Fibroblast of mammary gland (primary cell): ENCODE measurements around the gene ATG2A.

ENCODE experiments used
- DNase-seq: peaks from one replicate; pipeline ENCODE4 v3.0.0-alpha.2; 2010; ENCODE audit warnings: low read depth
- H3K4me3 ChIP-seq: 2 replicates; pipeline ENCODE4 v1.5.1; 2011; ENCODE audit warnings: low read depth, mild to moderate bottlenecking, low read length, moderate library complexity; ENCODE audit not compliant: control insufficient read depth
- TF ChIP-seq, protein P1 (sequence below): conservative IDR thresholded peaks from 2 replicates; pipeline ENCODE4 v1.5.1; 2011; ENCODE audit warnings: low read depth, low read length, inconsistent platforms; ENCODE audit not compliant: control insufficient read depth, insufficient read depth

ATG2A gene

DNA sequence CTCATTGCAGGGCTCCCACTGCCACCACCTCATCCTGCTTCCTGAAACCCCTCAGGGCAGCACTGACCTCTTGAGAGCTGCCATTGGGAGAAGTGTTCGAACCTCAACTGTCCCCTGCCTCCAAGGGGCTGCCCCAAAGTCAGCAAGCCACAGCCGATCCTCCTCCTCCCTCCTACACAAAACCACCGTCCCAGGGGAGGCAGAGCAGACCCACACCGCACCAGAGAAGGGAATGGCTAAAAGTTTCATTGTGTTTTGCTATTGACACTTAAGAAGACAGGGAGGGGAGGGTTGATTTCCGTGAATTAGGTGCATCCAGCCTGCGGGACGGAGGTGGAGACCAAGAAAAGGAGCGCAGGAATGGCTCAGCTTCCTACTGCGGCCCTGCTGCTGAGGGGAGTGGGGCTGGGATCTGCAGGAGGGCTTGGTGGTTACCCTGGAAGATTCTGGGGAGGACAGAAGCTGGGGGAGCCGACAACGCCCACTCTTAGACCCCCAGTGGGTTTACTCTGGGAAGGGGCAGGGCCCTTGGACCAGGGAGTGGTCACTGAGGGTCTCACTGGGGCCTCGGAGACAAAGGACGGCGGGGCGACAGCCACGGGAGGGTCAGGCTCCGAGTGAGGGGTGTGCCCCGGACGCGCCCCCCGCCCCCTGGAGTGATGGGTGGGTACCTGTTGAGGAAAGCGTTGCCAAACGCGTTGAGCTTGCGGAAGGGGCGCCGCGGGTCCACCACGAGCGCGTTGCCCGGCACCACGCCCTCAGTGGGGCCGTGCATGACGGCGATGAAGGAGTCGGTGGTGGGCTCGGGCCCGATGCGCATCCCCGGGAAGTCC is 39.4 kb downstream of the ATG2A start:
- DNase-seq = no peak
- TF ChIP-seq, protein P1, sequence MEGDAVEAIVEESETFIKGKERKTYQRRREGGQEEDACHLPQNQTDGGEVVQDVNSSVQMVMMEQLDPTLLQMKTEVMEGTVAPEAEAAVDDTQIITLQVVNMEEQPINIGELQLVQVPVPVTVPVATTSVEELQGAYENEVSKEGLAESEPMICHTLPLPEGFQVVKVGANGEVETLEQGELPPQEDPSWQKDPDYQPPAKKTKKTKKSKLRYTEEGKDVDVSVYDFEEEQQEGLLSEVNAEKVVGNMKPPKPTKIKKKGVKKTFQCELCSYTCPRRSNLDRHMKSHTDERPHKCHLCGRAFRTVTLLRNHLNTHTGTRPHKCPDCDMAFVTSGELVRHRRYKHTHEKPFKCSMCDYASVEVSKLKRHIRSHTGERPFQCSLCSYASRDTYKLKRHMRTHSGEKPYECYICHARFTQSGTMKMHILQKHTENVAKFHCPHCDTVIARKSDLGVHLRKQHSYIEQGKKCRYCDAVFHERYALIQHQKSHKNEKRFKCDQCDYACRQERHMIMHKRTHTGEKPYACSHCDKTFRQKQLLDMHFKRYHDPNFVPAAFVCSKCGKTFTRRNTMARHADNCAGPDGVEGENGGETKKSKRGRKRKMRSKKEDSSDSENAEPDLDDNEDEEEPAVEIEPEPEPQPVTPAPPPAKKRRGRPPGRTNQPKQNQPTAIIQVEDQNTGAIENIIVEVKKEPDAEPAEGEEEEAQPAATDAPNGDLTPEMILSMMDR = no peak
- peak overlapping the region; percentile 95 for H3K4me3 ChIP-seq

GRCh38 chr11:64876835-64877341 is 40.1 kb downstream of the ATG2A start:
- peak overlapping the region; percentile 95 for H3K4me3 ChIP-seq
- TF ChIP-seq, protein P1 = no peak
- DNase-seq = no peak

DNA sequence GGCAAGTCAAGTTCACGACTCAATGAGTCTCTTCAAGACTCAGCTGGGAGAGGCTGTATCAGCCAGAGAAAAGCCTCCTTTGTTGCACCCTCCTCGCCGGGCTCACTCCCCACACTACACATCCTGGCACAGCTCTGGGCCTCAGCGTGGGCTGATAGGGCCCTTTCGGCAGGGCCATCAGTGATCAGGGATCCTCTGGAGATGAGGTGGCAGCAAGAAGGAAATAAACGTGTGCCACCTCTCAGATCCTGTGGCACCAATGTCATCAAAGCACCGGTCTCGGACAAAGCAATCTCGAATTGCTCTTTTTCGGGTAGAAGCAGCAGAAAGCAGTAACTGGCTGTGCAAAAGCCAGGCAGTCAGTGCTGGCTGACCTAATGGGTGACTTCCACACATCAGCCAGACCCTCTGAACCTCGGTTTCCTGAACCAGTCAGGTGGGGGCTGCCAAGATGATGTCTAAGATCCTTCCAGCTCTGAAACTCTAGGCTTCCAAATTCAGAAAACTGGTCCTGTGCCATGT is 40.7 kb downstream of the ATG2A start:
- TF ChIP-seq, protein P1 = no peak
- DNase-seq = no peak
- peak overlapping the region; percentile 95 for H3K4me3 ChIP-seq

DNA sequence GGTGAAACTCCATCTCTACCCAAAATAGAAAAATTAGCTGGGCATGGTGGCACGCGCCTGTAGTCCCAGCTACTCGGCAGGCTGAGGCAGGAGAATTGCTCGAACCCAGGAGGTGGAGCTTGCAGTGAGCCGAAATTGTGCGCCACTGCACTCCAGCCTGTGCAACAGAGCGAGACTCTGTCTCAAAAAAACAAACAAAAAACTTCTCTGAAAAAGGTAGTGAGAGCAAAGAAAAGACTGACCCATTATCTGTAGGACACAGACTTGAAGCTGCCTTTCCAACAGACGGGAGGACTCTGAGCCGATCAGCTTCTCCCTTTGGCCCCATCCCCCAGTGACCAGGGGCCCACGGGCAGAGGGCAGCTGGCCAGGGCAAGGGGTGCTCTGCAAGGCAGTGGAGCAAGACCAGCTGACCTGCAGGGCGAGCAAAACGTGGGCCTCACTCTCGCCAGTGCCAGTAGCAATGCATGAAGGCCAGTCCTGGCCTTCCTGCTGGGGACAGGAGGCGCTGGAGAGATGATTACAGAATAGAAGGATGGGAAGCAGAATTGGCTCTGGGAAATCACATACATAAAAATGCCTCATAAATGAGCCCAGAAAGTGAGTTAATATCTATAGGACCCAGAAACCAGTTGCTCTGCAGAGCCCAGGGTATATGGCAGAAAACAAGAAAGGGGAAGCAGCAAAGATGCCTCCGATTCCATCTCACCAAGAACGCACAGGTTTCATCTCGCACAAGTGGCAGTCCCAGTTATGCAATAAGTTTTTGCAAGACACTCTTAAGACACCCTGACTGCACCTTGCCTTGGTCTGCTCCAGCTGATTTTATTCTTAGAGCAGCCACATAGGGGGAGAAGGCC is 41.4 kb downstream of the ATG2A start:
- TF ChIP-seq, protein P1 = peak; percentile 7
- peak overlapping the region; percentile 95 for H3K4me3 ChIP-seq

DNA sequence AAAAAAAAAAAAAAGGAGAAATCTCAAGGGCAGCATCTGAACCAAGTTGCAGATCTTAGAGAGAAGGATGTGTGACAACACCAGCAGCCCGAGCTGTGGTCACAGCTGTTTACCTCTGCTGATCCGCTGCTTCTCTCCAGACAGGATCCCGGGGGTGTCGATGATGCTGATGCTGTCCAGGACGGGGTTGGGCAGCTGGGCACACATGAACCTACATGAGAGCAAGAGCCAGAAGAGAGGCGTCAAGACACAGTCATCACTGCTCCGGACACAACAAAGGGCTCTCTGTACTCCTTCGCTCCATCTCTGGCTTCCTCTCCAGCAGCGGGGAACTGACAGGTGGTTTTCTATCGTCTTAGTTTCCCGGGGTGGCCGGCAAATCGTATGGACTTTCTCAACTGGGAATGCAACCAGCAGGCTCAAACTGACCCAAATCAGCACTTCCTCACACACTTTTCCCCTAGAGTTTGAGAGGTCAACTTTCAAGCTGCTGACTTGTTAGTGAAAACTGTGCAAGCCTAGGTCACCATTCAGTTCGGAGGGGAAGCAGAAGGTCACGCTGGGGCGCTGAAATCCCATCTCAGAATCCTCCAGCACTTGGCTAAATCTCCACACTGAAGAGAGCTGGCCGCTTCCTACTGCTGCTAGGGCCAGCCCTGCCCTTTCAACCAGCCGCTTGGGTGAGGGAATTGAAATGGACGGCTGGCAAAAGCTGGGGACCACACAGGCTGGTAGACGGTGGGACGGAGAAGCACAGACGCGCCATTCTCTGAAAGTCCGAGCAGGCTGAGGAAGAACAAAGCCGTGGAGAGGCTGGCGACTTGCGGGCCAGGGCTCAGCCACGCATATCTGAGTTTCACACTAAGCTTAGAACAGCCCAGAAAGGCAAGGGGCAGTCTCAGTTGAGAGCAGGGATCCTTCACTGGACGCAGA is 42.4 kb downstream of the ATG2A start:
- no peak overlapping the region for H3K4me3 ChIP-seq
- no peak for DNase-seq
- TF ChIP-seq, protein P1 = no peak

More for the DNA sequence above, 41.4 kb downstream of the ATG2A start:
- DNase-seq = no peak
